HG02798 (cell line): Measurements from ENCODE around the gene KLHL40.
"Not testable (repeated sequence)": the region's sequence is repeated elsewhere in the genome, so short reads cannot be mapped to it uniquely, and the experiment has no call there.

ENCODE experiments used
- ATAC-seq: cut with Tn5 transposase; IDR thresholded peaks from one replicate; pipeline ENCODE4 v1.9.1; 2021; ENCODE audit warnings: mild to moderate bottlenecking; ENCODE audit not compliant: unreplicated experiment, poor library complexity

Gene KLHL40

DNA sequence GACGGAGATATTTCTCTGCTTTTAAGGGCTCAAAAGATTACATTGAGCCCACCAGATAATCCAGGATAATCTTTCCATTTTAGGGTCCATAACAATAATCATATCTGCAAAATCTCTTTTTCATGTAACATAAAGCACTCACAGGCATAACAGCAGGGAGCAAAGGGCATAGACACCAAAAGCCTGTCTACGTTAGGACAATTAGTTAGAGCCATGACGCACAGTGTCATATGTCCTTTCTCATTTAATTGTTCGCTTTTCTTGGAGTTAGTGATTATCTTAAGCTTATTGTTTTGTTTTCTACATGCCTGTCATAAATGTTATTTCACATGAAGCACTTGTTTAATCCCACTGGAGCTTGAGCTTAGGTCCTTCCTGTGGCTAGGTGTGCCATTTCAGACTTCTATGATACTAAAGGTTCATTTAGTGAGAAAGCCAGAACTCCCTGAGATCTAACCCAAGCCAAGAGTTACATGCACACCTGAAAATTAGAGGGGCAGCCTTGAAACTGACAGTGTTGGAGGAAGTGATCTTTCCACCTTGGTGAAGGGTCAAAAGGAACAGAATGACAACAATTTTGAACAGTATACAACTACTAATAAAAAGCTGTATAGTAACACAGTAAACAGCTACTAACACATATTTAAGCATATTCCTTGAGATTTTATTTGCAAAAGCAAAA is 29.0 kb downstream of the KLHL40 start:
- no peak for ATAC-seq

- no peak for ATAC-seq
Measured at GRCh38 chr3:42717306-42717705, 32.0 kb downstream of the KLHL40 start.

DNA sequence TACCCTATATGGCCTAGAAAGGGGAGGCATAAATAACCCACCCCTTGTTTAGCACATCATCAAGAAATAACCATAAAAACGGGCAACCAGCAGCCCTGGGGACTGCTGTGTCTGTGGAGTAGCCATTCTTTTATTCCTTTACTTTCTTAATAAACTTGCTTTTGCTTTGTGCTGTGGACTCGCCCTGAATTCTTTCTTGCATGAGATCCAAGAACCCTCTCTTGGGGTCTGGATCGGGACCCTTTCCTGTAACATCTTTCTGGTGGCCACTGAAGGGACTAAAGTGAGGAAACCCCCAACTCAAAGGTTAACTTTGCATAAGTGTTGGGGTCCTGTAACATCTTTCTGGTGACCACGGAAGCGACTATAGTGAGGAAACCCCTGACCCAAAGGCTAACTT is 33.0 kb downstream of the KLHL40 start:
- no peak for ATAC-seq

GRCh38 chr3:42719002-42719401 is 33.7 kb downstream of the KLHL40 start:
- no peak for ATAC-seq

GRCh38 chr3:42720126-42720525 is 34.8 kb downstream of the KLHL40 start:
- no peak for ATAC-seq

DNA sequence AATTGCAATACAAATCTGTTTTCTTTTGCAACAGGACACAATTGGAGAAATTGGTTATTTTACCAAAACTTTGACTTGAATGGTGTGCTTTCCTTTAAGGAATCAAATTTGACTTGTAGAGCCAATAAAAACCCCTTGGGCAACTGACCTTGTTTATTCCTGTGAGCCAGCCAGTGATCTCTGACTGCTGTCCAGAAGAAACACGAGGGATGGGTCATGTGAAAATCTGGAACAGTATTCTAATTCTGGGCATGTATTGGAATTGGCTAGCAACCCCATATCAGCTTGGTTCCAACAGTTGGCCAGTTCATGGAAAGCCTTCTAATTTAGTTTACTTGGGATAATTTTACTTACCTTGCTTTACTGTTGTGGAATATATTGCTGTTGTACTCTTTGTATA is 36.4 kb downstream of the KLHL40 start:
- ATAC-seq, result no peak

DNA sequence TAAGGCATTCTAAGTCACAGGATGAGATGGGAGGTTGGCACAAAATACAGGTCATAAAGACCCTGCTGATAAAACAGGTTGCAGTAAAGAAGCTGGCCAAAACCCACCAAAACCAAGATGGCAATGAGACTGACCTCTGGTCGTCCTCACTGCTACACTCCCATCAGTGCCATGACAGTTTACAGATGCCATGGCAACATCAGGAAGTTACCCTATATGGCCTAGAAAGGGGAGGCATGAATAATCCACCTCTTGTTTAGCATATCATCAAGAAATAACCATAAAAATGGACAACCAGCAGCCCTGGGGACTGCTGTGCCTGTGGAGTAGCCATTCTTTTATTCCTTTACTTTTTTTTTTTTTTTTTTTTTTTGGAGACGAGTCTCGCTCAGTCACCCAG is 37.1 kb downstream of the KLHL40 start:
- not testable (repeated sequence) for ATAC-seq

DNA sequence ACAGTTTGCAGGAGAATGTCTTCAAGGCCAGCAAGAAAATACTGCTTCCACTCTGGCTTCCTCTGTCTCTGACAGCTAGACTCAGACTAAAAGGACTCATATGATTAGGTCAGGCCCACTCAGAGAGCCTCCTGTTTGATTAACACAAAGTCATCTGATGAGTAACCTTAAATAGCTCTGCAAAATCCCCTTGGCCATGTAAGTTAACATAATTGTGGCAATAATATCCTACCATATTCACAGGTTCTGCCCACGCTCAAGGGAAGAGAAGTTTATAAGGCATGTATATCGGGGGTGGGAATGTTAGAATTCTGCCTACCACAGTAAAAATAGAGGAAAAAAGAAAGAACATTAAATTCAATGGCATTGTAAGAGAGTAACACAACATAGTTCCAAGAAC is 37.9 kb downstream of the KLHL40 start:
- ATAC-seq, result no peak

GRCh38 chr3:42725454-42725853 is 40.1 kb downstream of the KLHL40 start:
- no peak for ATAC-seq

DNA sequence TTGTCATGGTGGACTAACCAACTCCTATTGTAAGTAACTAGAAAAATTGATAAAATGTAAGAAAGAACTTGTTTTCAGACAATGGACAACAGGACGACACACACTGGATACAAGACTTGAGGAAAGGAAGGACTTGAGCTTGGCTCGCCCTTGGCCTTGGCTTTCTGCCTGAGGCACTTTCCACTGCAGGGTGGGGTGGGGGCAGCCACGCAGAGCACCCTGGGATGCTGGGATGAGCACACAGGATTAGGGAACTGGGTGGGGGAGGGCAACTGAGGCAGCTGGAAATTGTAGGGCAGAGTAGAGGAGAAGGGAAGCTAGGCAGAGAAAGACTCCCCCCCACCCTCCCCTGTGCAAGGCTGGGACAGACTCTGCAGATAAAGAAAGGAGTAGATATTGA is 42.7 kb downstream of the KLHL40 start:
- no peak for ATAC-seq

DNA sequence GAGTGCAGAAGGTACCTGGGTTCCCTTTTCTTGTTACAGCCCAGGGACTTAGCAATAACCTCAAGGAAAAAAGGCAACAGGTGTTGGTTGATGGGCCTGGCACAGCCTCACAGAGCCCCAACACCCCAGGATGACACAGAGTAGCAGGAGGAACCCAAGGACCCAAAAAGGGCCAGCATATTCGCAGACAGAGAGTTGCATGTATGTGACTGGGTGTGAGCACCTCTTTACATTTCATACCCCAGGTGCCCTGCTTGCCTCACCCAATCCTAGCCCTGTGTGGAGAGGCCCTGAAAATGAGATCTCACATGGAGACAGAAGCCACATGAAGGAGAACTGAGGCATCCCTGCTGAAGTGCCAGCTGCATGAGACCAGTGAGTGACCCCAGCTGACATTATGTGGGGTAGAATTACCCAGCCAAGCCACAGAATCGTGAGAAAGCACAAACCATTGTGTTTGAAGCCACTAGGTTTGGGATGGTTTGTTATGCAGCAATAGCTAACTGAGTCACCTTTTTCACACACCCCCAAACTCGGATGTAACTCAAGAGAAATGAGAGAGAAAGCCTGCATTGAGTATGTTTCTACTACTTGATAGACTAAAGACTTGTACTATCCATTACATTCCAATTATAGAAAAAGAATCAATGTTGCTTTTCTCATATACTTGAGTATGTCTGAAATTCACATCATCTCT is 43.5 kb downstream of the KLHL40 start:
- ATAC-seq, result no peak

- no peak for ATAC-seq
Measured at GRCh38 chr3:42729404-42730145, 44.2 kb downstream of the KLHL40 start.

DNA sequence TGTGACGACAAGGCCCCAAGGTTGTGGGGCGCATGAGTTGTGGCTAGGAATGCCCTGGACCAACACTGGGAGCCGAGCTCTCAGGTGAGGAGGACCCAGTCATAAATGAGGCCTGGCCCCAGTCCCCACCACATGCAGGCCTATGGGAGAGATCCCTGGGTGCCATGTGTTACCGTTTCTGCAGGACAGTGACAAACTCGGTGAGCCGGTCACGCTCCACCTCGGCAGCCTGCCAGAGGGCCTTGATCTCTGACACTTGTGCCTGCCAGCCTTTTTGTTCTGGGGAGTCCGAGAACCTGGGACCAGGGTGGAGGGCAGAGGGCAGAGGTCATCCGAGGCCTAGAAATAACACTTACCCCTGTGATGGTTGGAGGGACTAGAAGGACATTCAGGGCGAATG is 45.0 kb downstream of the KLHL40 start:
- no peak for ATAC-seq

GRCh38 chr3:42730706-42731420 is 45.5 kb downstream of the KLHL40 start:
- no peak for ATAC-seq

GRCh38 chr3:42731476-42732195 is 46.3 kb downstream of the KLHL40 start:
- ATAC-seq, result no peak

DNA sequence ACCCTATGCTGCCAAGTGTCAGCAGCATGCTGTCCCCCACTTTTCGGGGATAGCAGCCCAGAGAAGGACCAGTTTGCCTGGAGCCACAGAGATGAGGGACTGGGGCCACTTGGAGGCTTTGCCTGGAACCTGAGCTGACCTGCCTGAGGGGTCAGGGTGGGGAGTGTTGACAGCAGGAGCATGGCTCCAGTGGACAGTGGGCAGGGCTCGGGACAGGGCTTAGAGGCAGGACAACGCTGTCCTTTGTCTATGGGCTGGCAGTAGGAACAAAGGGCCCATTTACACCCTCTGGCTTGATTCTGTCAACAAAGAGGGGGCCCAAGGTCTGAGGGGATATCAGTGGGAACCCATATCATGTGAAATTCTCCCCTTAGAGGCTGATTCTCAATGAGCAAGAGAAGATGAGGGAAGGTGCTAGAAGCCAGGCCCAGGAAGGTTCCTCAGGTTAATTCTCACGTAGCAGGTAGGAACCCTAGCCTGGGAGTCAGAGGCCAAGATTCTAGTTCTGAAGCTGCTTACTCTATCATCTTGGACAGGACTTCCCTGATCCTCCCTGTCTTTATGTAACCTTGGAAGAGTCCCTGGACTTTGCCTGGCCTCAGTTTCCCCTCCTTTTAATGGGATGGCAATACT is 47.0 kb downstream of the KLHL40 start:
- no peak for ATAC-seq

DNA sequence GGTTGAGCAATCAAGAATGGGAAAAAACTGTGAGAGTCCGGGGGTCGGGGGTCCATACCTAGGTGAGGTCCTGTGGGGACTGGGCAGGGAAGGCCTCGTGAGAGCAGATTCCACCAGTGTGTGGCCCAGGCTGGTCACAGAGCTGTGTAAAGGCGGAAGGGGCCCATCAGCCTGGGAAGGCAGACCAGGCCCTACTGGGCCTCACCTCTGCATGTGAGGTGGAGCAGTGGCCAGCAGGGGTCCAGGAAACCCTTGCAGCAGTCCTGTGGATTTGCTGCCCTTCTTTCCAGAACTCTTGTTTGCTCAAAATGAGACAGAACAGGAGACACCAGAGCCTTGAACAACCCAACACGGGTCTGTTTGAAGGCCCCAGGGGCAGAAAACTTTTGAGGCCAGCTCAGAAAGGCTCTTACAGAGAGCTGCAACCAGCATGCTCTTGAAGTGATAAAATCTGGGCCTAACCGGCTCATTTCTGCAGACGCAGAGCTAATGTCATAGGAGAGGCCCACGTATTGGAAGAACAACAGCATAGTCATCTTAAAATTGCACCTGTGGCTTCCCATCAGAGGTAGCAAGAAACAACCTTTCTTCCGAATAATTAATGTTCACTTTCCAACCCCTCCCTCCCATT is 47.6 kb downstream of the KLHL40 start:
- no peak for ATAC-seq

- ATAC-seq, result no peak
Measured at GRCh38 chr3:42733501-42734262, 48.3 kb downstream of the KLHL40 start.
